Measurements from ENCODE around the gene G6PC2. TPM values are rescaled to one million over a fixed set of nuclear protein-coding genes. Genes with fewer than 3 reads are reported as not detected.

G6PC2 gene
- total RNA-seq, 1 experiment from 2014 or later, result not detected

GRCh38 chr2:168890006-168890782, 10.9 kb upstream of the G6PC2 start, which contains the start of gene SPC25:
SPC25 (minus strand) TSS chr2:168890430; CDS start chr2:168889519, 911 bp downstream.
- Histone ChIP-seq H3K4me1 (replicated peaks; ENCODE audit: insufficient read depth) (no peaks in the 10 kb centered on the region), H3K4me3 (peak within 1 kb of the TSS; percentile 64), H3K27me3 (ENCODE audit: insufficient read depth, low read depth) (no peaks in the 10 kb centered on the region), H4K20me1 (ENCODE audit: insufficient read depth) (no peaks in the 10 kb centered on the region), H3K27ac (no peak within 1 kb of the TSS), H3F3A (ENCODE audit: insufficient read depth, low read depth) (no peaks in the 10 kb centered on the region), H3K79me2 (ENCODE audit: low read depth) (peaks cover 10% of the 10 kb centered on the region; the same call in 1 of the 2 replicates), H3K4me2 (peak within 1 kb of the TSS; percentile 76), H3K9me2 (ENCODE audit: insufficient read depth) (no peaks in the 10 kb centered on the region), H3K9me3 (ENCODE audit: insufficient read depth, low read depth) (no peaks in the 10 kb centered on the region), H2AFZ (peak within 1 kb of the TSS; percentile 86), H3K36me3 (ENCODE audit: low read depth) (no peaks in the 10 kb centered on the region)
- POLR2A ChIA-PET (ENCODE audit: unreplicated experiment), result no interaction called here
- intact Hi-C loops (cut with micrococcal nuclease; ENCODE audit: unreplicated experiment), result no loop called here
- BruUV-seq (replicated peaks), result no TSS peak
- CTCF ChIA-PET, result no interaction called here
- TF ChIP-seq EZH2 (IDR thresholded peaks at IDR 0.05; ENCODE audit: low read depth) (no peak), CTCF (conservative IDR thresholded peaks at IDR 0.05) (no peak)
- peak; percentile 75 to 76 for DNase-seq

GRCh38 chr2:168892327-168892726, 8.8 kb upstream of the G6PC2 start:
- no peak for DNase-seq
- BruUV-seq (replicated peaks), result no TSS peak
- H3K4me1 ChIP-seq (replicated peaks; ENCODE audit: insufficient read depth), result no peaks in the 10 kb centered on the region
- H3K4me3 ChIP-seq, result no peak overlapping the region
- intact Hi-C loops (cut with micrococcal nuclease; ENCODE audit: unreplicated experiment), result no loop called here
- H3K9me2 ChIP-seq (ENCODE audit: insufficient read depth), result no peaks in the 10 kb centered on the region
- POLR2A ChIA-PET (ENCODE audit: unreplicated experiment), result no interaction called here
- no peak overlapping the region for H3K27ac ChIP-seq
- no peaks in the 10 kb centered on the region for H3K36me3 ChIP-seq (ENCODE audit: low read depth)
- no peak overlapping the region for H3K4me2 ChIP-seq
- H2AFZ ChIP-seq, result no peak overlapping the region
- peaks cover 10% of the 10 kb centered on the region; the same call in 1 of the 2 replicates for H3K79me2 ChIP-seq (ENCODE audit: low read depth)
- CTCF ChIA-PET, result no interaction called here
- no peaks in the 10 kb centered on the region for H4K20me1 ChIP-seq (ENCODE audit: insufficient read depth)
- TF ChIP-seq EZH2 (IDR thresholded peaks at IDR 0.05; ENCODE audit: low read depth), result no peak
- no peak for TF ChIP-seq CTCF (conservative IDR thresholded peaks at IDR 0.05)
- no peaks in the 10 kb centered on the region for H3F3A ChIP-seq (ENCODE audit: insufficient read depth, low read depth)
- no peaks in the 10 kb centered on the region for H3K27me3 ChIP-seq (ENCODE audit: insufficient read depth, low read depth)
- no peaks in the 10 kb centered on the region for H3K9me3 ChIP-seq (ENCODE audit: insufficient read depth, low read depth)

GRCh38 chr2:168894101-168894500, 7.0 kb upstream of the G6PC2 start:
- no peaks in the 10 kb centered on the region for H3K4me1 ChIP-seq (replicated peaks; ENCODE audit: insufficient read depth)
- H3K4me2 ChIP-seq, result no peak overlapping the region
- BruUV-seq (replicated peaks), result no TSS peak
- H3K27ac ChIP-seq, result no peak overlapping the region
- H3F3A ChIP-seq (ENCODE audit: insufficient read depth, low read depth), result no peaks in the 10 kb centered on the region
- no peaks in the 10 kb centered on the region for H3K9me3 ChIP-seq (ENCODE audit: insufficient read depth, low read depth)
- no peak for DNase-seq
- H3K79me2 ChIP-seq (ENCODE audit: low read depth), result peaks cover 9% of the 10 kb centered on the region; the same call in 1 of the 2 replicates
- no peak for TF ChIP-seq CTCF (conservative IDR thresholded peaks at IDR 0.05)
- no peak for TF ChIP-seq EZH2 (IDR thresholded peaks at IDR 0.05; ENCODE audit: low read depth)
- ChIA-PET CTCF (interaction anchor here (0.6 to 0.7 kb wide), 2 partner anchors 11 to 244 kb away, joined by 3 read pairs; no protein-coding TSS in a partner anchor), POLR2A (ENCODE audit: unreplicated experiment) (no interaction called here)
- no peaks in the 10 kb centered on the region for H3K9me2 ChIP-seq (ENCODE audit: insufficient read depth)
- intact Hi-C loops (cut with micrococcal nuclease; ENCODE audit: unreplicated experiment), result no loop called here
- no peaks in the 10 kb centered on the region for H3K27me3 ChIP-seq (ENCODE audit: insufficient read depth, low read depth)
- H3K4me3 ChIP-seq, result no peak overlapping the region
- no peak overlapping the region for H2AFZ ChIP-seq
- no peaks in the 10 kb centered on the region for H4K20me1 ChIP-seq (ENCODE audit: insufficient read depth)
- no peaks in the 10 kb centered on the region for H3K36me3 ChIP-seq (ENCODE audit: low read depth)
